HEK293 (cell line): ENCODE data around the gene TMEM214.

Experiments
- RBAK ChIP-seq: fragments of 450-650 bp; formaldehyde crosslinking; IDR thresholded peaks from 2 replicates; pipeline ENCODE4 v1.5.1; 2016; ENCODE audit warnings: missing biosample characterization, missing genetic modification characterization
- ZNF324 ChIP-seq: fragments of 450-650 bp; formaldehyde crosslinking; IDR thresholded peaks from 2 replicates; pipeline ENCODE4 v1.5.1; 2016; ENCODE audit warnings: missing biosample characterization, missing genetic modification characterization
- ZNF639 ChIP-seq: fragments of 450-650 bp; formaldehyde crosslinking; IDR thresholded peaks from 2 replicates; pipeline ENCODE4 v1.5.1; 2016; ENCODE audit warnings: missing biosample characterization, missing genetic modification characterization
- ZNF707 ChIP-seq: fragments of 450-650 bp; formaldehyde crosslinking; IDR thresholded peaks from 2 replicates; pipeline ENCODE4 v1.5.1; 2016; ENCODE audit warnings: missing biosample characterization, missing genetic modification characterization
- TF ChIP-seq, protein P1 (sequence below): fragments of 450-650 bp; formaldehyde crosslinking; IDR thresholded peaks from 2 replicates; pipeline ENCODE4 v1.5.1; 2016; ENCODE audit warnings: missing biosample characterization, missing genetic modification characterization

DNA sequence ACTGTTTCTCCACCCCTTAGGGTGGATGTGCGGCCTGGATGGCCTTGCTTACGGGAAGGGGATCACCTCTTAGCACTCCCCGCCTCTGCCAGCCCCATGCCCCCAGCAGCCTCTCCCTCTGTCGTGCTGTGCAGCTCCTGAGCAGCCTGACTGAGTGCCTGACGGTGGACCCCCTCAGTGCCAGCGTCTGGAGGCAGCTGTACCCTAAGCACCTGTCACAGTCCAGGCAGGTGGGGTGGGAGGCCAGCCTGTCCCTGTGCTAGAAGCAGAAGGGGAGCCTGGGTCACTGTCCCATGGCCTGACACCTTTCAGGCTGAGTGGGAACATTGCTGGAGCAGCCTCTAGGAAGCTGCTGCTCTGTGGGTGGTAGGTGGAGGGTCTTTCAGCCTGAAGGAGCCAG is 5.2 kb downstream of the TMEM214 start:
- TF ChIP-seq, protein P1, sequence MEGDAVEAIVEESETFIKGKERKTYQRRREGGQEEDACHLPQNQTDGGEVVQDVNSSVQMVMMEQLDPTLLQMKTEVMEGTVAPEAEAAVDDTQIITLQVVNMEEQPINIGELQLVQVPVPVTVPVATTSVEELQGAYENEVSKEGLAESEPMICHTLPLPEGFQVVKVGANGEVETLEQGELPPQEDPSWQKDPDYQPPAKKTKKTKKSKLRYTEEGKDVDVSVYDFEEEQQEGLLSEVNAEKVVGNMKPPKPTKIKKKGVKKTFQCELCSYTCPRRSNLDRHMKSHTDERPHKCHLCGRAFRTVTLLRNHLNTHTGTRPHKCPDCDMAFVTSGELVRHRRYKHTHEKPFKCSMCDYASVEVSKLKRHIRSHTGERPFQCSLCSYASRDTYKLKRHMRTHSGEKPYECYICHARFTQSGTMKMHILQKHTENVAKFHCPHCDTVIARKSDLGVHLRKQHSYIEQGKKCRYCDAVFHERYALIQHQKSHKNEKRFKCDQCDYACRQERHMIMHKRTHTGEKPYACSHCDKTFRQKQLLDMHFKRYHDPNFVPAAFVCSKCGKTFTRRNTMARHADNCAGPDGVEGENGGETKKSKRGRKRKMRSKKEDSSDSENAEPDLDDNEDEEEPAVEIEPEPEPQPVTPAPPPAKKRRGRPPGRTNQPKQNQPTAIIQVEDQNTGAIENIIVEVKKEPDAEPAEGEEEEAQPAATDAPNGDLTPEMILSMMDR (tag by site-specific recombination), result no peak
- TF ChIP-seq RBAK (no peak), ZNF324 (tag by site-specific recombination) (no peak), ZNF639 (tag by site-specific recombination) (no peak), ZNF707 (tag by site-specific recombination) (no peak)
